ES-I3 (cell line): ENCODE measurements around the gene EMB.
A peak's percentile ranks its signal among the peaks of the same experiment; 100 is the strongest.
"Not testable (repeated sequence)": the region's sequence is repeated elsewhere in the genome, so short reads cannot be mapped to it uniquely, and the experiment has no call there.

ENCODE experiments used
- H3K36me3 ChIP-seq: 2 replicates; pipeline ENCODE4 v1.6.1; 2013; ENCODE audit warnings: mild to moderate bottlenecking, low read length, control low read depth, moderate library complexity; ENCODE audit not compliant: insufficient read depth
- H3K4me1 ChIP-seq: 2 replicates; pipeline ENCODE4 v1.6.1; 2013; ENCODE audit warnings: mild to moderate bottlenecking, control low read depth, low read length; ENCODE audit not compliant: insufficient read depth
- H3K9ac ChIP-seq: 2 replicates; pipeline ENCODE4 v1.6.1; 2013; ENCODE audit warnings: low read depth, mild to moderate bottlenecking, low read length, moderate library complexity
- H3K9me3 ChIP-seq: 2 replicates; pipeline ENCODE4 v1.6.1; 2013; ENCODE audit warnings: mild to moderate bottlenecking, low read length, moderate library complexity; ENCODE audit not compliant: control insufficient read depth, insufficient read depth

EMB gene

GRCh38 chr5:50441493-50441955 lies 436 bp upstream of the EMB start:
- Histone ChIP-seq H3K36me3 (no peaks in the 10 kb centered on the region), H3K9me3 (no peaks in the 10 kb centered on the region), H3K4me1 (no peaks in the 10 kb centered on the region), H3K9ac (peak overlapping the region; percentile 78)

DNA sequence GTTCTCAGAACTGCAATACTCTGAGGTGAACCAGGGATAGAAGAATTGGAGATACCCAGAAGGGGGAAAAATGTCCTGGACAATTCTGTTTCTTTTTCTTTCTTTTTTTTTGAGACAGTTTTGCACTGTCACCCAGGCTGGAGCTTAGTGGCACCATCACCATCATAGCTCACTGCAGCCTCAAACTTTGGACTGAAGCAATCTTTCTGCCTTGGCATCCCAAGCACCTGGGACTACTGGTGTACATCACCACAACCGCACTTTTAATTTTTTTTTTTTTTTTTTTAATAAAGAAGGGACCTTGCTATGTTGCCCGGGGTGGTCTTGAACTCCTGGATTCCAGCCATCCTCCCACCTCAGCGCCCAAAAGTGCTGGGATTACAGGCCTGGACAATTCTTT lies 1.9 kb downstream of the EMB start:
- Histone ChIP-seq H3K4me1 (no peaks in the 10 kb centered on the region), H3K36me3 (no peaks in the 10 kb centered on the region), H3K9me3 (no peaks in the 10 kb centered on the region), H3K9ac (no peak overlapping the region)

- H3K36me3 ChIP-seq, H3K4me1 ChIP-seq, H3K9me3 ChIP-seq: not testable (repeated sequence)
Measured at GRCh38 chr5:50438060-50438459, 3.0 kb downstream of the EMB start.

DNA sequence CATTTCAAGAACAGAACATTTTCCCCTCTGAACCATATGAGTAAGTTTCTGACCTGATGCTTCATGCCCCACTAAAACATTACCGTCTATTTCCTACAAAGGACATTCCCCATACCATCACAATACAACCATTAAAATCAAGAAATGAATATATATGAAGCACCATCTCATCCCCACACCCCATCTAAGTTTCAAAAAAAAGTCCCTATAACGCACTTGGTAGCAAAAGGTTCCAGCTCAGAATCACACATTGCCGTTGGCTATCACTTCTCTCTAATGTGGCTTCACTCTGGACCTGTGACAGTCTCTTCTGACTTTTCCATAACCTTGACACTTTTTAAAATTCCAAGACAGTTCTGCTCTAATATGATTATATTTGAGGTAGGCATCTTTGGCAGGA lies 5.9 kb downstream of the EMB start:
- H3K9me3 ChIP-seq, result no peaks in the 10 kb centered on the region
- H3K9ac ChIP-seq, result no peak overlapping the region
- no peaks in the 10 kb centered on the region for H3K36me3 ChIP-seq
- no peaks in the 10 kb centered on the region for H3K4me1 ChIP-seq

More at GRCh38 chr5:50438060-50438459, 3.0 kb downstream of the EMB start:
- not testable (repeated sequence) for H3K9ac ChIP-seq

DNA sequence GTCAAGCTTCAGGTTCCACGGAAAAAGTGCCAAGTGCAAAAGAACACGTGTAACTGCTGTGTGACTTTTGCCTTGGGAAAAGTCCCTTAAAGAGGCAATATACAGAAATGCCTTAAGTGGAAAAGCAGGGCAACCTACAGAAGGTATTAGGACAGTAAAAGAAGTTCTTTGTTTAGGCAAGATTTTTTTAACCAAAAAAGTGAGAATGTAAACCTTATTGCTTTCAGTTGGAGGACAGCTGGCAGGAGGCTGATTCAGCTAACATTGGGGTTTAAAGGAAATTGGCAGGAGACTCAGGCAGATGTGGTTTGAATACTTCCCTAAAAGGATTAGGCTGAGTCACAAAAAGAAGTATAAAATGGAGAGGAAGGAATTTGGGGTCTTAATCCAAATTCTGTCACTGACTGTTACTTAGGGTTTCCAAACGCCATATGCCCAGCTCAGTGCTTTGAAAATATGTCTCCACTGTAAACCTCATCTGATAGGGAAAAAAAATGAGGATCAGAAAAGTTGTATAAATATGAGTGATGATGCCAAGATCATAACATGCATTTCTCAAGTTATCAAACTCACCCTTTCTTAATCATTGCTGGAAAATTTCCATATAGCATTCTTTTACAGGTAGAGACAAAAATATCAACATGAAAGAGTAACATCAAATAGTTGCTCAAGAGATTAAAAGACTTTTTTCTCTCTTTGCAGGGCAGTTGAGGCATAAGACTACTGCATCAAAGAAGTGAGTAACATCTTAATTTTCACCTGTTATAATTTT lies 9.8 kb downstream of the EMB start:
- not testable (repeated sequence) for H3K4me1 ChIP-seq, H3K36me3 ChIP-seq, H3K9me3 ChIP-seq, H3K9ac ChIP-seq

GRCh38 chr5:50423100-50423799 lies 17.8 kb downstream of the EMB start:
- not testable (repeated sequence) for H3K36me3 ChIP-seq, H3K9ac ChIP-seq, H3K9me3 ChIP-seq, H3K4me1 ChIP-seq

DNA sequence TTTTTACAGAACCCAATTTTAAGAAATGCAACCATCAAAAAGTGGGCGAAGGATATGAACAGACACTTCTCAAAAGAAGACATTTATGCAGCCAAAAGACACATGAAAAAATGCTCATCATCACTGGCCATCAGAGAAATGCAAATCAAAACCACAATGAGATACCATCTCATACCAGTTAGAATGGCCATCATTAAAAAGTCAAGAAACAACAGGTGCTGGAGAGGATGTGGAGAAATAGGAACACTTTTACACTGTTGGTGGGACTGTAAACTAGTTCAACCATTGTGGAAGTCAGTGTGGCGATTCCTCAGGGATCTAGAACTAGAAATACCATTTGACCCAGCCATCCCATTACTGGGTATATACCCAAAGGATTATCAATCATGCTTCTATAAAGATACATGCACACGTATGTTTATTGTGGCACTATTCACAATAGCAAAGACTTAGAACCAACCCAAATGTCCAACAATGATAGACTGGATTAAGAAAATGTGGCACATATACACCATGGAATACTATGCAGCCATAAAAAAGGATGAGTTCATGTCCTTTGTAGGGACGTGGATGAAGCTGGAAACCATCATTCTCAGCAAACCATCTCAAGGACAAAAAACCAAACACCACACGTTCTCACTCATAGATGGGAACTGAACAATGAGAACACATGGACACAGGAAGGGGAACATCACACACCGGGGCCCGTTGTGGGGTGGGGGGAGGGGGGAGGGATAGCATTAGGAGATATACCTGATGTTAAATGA lies 19.7 kb downstream of the EMB start:
- H3K36me3 ChIP-seq, H3K9ac ChIP-seq, H3K9me3 ChIP-seq, H3K4me1 ChIP-seq: not testable (repeated sequence)

DNA sequence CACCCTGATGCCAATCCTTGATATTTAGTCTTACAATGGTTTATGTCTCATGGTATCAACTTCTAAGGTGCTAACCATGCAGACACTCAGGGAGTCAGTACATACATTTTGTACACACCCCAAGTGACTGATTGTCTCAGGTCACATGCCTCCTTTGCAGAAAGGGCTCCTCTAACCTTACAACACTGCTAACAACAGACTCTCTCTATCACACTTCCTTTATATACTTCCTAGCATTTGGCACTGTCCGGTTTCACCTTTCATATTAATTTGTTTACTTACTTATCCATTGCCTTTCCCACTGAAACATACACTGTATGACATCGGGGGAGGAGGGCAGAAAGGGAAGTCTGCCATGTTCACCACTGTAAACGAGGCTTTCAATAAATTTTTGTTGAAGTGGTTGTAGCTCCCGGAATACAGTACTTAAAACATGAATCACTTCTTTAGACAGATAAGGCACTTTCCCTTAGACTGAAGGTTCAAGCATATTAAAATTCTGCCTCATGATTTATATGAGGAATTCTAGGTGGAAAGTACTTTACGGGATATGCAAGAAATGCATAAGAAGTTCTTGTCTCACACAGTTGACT lies 20.6 kb downstream of the EMB start:
- no peaks in the 10 kb centered on the region for H3K36me3 ChIP-seq
- no peaks in the 10 kb centered on the region for H3K4me1 ChIP-seq
- H3K9me3 ChIP-seq, result no peaks in the 10 kb centered on the region
- H3K9ac ChIP-seq, result no peak overlapping the region

DNA sequence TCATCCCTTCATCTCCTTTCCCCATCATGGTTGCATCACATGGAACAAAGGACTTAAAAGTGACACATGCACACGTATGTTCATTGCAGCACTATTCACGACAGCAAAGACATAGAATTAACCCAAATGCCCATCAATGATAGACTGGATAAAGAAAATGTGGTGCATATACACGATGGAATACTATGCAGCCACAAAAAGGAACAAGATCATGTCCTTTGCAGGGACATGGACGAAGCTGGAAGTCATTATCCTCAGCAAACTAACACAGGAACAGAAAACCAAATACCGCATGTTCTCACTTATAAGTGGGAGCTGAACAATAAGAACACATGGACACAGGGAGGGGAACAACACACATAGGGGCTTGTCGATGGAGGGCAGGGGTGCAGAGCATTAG lies 21.4 kb downstream of the EMB start:
- not testable (repeated sequence) for H3K9ac ChIP-seq, H3K36me3 ChIP-seq, H3K9me3 ChIP-seq, H3K4me1 ChIP-seq

GRCh38 chr5:50416637-50417036 lies 24.5 kb downstream of the EMB start:
- not testable (repeated sequence) for H3K4me1 ChIP-seq, H3K9me3 ChIP-seq, H3K9ac ChIP-seq, H3K36me3 ChIP-seq

DNA sequence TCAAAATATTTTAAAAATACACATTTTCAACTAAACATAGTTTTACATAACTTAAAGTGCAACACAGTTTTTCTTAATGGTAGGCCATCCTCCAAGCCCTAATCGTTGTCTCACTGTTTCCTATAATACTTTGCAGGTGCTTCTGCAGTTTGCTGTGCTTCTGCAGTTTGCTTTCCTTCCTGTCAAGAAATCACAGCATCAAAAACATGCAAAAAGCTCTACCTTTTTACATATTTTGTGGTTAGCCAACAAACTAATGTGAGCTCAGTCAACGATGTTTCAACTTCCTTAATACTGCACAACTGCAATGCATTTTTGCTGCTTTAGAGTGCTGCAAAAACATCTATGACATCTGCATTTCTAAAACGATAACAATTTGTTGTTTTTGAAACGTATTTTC lies 25.2 kb downstream of the EMB start:
- Histone ChIP-seq H3K36me3 (no peaks in the 10 kb centered on the region), H3K9ac (no peak overlapping the region), H3K4me1 (peaks cover 5% of the 10 kb centered on the region; the same call in 1 of the 2 replicates), H3K9me3 (no peaks in the 10 kb centered on the region)

DNA sequence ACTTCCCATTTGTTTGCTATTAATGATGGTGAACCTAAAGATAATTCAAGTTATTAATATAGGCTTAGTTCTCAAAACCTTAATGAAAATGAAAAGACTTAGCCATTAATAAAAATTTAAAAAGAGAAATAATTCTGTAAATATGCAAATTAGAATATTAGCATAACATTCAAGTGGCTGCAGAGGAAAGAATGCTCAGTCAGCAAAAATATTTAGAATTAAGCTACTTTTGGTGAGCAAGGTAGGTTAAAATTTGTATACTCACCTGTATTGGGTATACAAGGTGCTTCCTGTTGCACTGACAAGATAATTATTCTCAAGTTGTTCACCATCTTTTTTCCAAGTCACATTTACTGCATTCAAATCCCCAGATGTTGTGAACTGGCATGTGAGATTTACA lies 30.2 kb downstream of the EMB start:
- H3K36me3 ChIP-seq, H3K4me1 ChIP-seq, H3K9me3 ChIP-seq, H3K9ac ChIP-seq: not testable (repeated sequence)

DNA sequence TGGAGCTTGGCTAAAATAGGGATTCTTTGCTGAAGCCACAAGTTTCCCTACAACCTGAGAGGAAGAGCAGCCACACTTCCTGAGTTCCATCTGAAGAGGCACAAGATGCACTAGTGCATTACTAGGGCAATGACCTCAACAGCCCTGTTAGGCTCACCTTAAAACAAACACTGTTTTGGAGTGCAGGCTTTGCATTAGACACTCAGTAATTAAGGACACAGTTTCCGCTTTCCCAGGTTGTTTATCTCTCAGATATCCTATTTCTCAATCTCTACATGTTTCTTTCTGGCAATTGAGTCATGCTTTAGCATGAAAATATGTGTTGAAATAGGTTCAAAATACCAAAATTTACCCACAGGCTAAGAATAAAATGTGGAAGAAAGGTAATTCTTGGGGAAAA lies 34.2 kb downstream of the EMB start:
- Histone ChIP-seq H3K4me1 (no peaks in the 10 kb centered on the region), H3K36me3 (no peaks in the 10 kb centered on the region), H3K9ac (no peak overlapping the region), H3K9me3 (no peaks in the 10 kb centered on the region)

- no peak overlapping the region for H3K9ac ChIP-seq
- H3K9me3 ChIP-seq, result no peaks in the 10 kb centered on the region
- no peaks in the 10 kb centered on the region for H3K36me3 ChIP-seq
- no peaks in the 10 kb centered on the region for H3K4me1 ChIP-seq
Measured at GRCh38 chr5:50401336-50401735, 39.8 kb downstream of the EMB start.
